WTC11 (cell line): Measurements from ENCODE around the gene PLCG1. TPM values are rescaled to one million over a fixed set of nuclear protein-coding genes. Genes with fewer than 3 reads are reported as not detected.

Source experiments
- ATAC-seq: fragments of 200-7000 bp; cut with Tn5 transposase; 2 replicates; pipeline ENCODE4 v1.10.0; 2021; ENCODE audit warnings: mild to moderate bottlenecking, moderate library complexity
- CTCF ChIA-PET: fragments of 300-600 bp; sonication (Branson Sonifier 250); formaldehyde crosslinking; loops from one replicate; lab custom pipeline; 2021; ENCODE audit warnings: antibody characterized with exemption; lab: Charles Lee
- POLR2A ChIA-PET: fragments of 350-600 bp; sonication (Branson Sonifier 250); formaldehyde crosslinking; loops from one replicate; lab custom pipeline; 2021; ENCODE audit warnings: antibody characterized with exemption; lab: Charles Lee
- DNase-seq: peaks from one replicate; pipeline ENCODE4 v3.0.0; 2021; ENCODE audit warnings: low spot score
- H3K27ac Mint-ChIP-seq: 2 replicates; pipeline ENCODE4 v1.8.0; 2021; ENCODE audit warnings: mixed read lengths
- H3K27me3 Mint-ChIP-seq: 2 replicates; pipeline ENCODE4 v1.8.0; 2021; ENCODE audit warnings: low read depth, mild to moderate bottlenecking, moderate library complexity, mixed read lengths
- H3K36me3 Mint-ChIP-seq: 2 replicates; pipeline ENCODE4 v1.8.0; 2021; ENCODE audit warnings: mixed read lengths
- H3K4me1 Mint-ChIP-seq: 2 replicates; pipeline ENCODE4 v1.8.0; 2022; ENCODE audit warnings: mixed read lengths
- H3K4me3 Mint-ChIP-seq: 2 replicates; pipeline ENCODE4 v1.8.0; 2021; ENCODE audit warnings: mild to moderate bottlenecking, moderate library complexity, mixed read lengths
- H3K9me3 Mint-ChIP-seq: 2 replicates; pipeline ENCODE4 v1.8.0; 2021; ENCODE audit warnings: mixed read lengths
- AR ChIP-seq: fragments of 250-450 bp; sonication (Bioruptor Pico); IDR thresholded peaks from 2 replicates; pipeline ENCODE4 v1.9.0; 2021; ENCODE audit warnings: mild to moderate bottlenecking
- CREM ChIP-seq: sonication (generic); formaldehyde crosslinking; IDR thresholded peaks from 2 replicates; pipeline ENCODE4 v1.8.1; 2022; ENCODE audit warnings: mild to moderate bottlenecking, missing genetic modification reagents, moderate library complexity
- FOXP1 ChIP-seq: sonication (generic); formaldehyde crosslinking; IDR thresholded peaks from 2 replicates; pipeline ENCODE4 v1.8.0; 2022; ENCODE audit warnings: missing genetic modification reagents, mild to moderate bottlenecking, moderate library complexity, borderline replicate concordance
- FOXP4 ChIP-seq: sonication (generic); formaldehyde crosslinking; IDR thresholded peaks from 2 replicates; pipeline ENCODE4 v1.8.0; 2022; ENCODE audit warnings: mild to moderate bottlenecking, missing genetic modification reagents
- GRHL2 ChIP-seq: fragments of 250-450 bp; sonication (Bioruptor Pico); IDR thresholded peaks from 2 replicates; pipeline ENCODE4 v1.8.0; 2022; ENCODE audit warnings: mild to moderate bottlenecking, moderate library complexity; ENCODE audit not compliant: insufficient replicate concordance, severe bottlenecking
- KAT7 ChIP-seq: sonication (generic); formaldehyde crosslinking; IDR thresholded peaks from 2 replicates; pipeline ENCODE4 v1.8.1; 2023; ENCODE audit warnings: missing genetic modification reagents, mild to moderate bottlenecking, borderline replicate concordance
- MAX ChIP-seq: sonication (generic); formaldehyde crosslinking; IDR thresholded peaks from 2 replicates; pipeline ENCODE4 v1.8.0; 2022; ENCODE audit warnings: mild to moderate bottlenecking, missing genetic modification reagents
- NFE2L1 ChIP-seq: sonication (generic); formaldehyde crosslinking; IDR thresholded peaks from 2 replicates; pipeline ENCODE4 v1.8.1; 2023; ENCODE audit warnings: missing genetic modification reagents
- NR3C1 ChIP-seq: sonication (generic); formaldehyde crosslinking; conservative IDR thresholded peaks from 2 replicates; pipeline ENCODE4 v1.8.1; 2023; ENCODE audit warnings: low read depth, mild to moderate bottlenecking, missing genetic modification reagents
- RORB ChIP-seq: fragments of 250-450 bp; sonication (Bioruptor Pico); IDR thresholded peaks from 2 replicates; pipeline ENCODE4 v1.9.0; 2021; ENCODE audit warnings: mild to moderate bottlenecking
- TEAD1 ChIP-seq: sonication (generic); formaldehyde crosslinking; IDR thresholded peaks from 2 replicates; pipeline ENCODE4 v1.8.0; 2022; ENCODE audit warnings: mild to moderate bottlenecking, missing genetic modification reagents
- TP53 ChIP-seq: sonication (generic); formaldehyde crosslinking; IDR thresholded peaks from 2 replicates; pipeline ENCODE4 v1.8.1; 2023; ENCODE audit warnings: mild to moderate bottlenecking, missing genetic modification reagents
- USF2 ChIP-seq: sonication (generic); formaldehyde crosslinking; IDR thresholded peaks from 2 replicates; pipeline ENCODE4 v1.8.1; 2023; ENCODE audit warnings: mild to moderate bottlenecking, missing genetic modification reagents, moderate library complexity
- ZBTB21 ChIP-seq: sonication (generic); formaldehyde crosslinking; IDR thresholded peaks from 2 replicates; pipeline ENCODE4 v1.8.1; 2023; ENCODE audit warnings: mild to moderate bottlenecking, missing genetic modification reagents, borderline replicate concordance
- ZNF138 ChIP-seq: sonication (generic); formaldehyde crosslinking; conservative IDR thresholded peaks from 2 replicates; pipeline ENCODE4 v1.8.1; 2022; ENCODE audit warnings: mild to moderate bottlenecking, moderate library complexity, missing genetic modification reagents
- ZNF263 ChIP-seq: sonication (generic); formaldehyde crosslinking; IDR thresholded peaks from 2 replicates; pipeline ENCODE4 v1.8.1; 2022; ENCODE audit warnings: low read depth, mild to moderate bottlenecking, moderate library complexity, missing genetic modification reagents
- ZNF396 ChIP-seq: fragments of 250-450 bp; sonication (Bioruptor Pico); IDR thresholded peaks from 2 replicates; pipeline ENCODE4 v1.8.0; 2021; ENCODE audit warnings: mild to moderate bottlenecking, moderate library complexity, borderline replicate concordance
- ZNF416 ChIP-seq: fragments of 250-450 bp; sonication (Bioruptor Pico); IDR thresholded peaks from 2 replicates; pipeline ENCODE4 v1.9.0; 2021; ENCODE audit warnings: mild to moderate bottlenecking, inconsistent platforms
- total RNA-seq: library from RNA; stranded (reverse); gene quantifications from 3 replicates; pipeline ENCODE4 v1.2.3, GENCODE V29; 2021

Gene PLCG1
- total RNA-seq, 1 experiment from 2014 or later, result 201 TPM

GRCh38 chr20:41167481-41168253, 30.3 kb downstream of the PLCG1 start:
- Mint-ChIP-seq H3K4me1 (no peaks in the 10 kb centered on the region), H3K36me3 (peaks cover 82% of the 10 kb centered on the region), H3K27me3 (no peaks in the 10 kb centered on the region), H3K4me3 (no peak overlapping the region), H3K9me3 (no peaks in the 10 kb centered on the region), H3K27ac (peak overlapping the region; percentile 74; the same call in 1 of the 2 replicates)
- CTCF ChIA-PET, result interaction anchor here (1.6 to 1.8 kb wide), 2 partner anchors 32 to 173 kb away, joined by 4 to 6 read pairs; partner anchors contain the start of gene LPIN3
- ATAC-seq, result no peak
- POLR2A ChIA-PET, result no interaction called here
- DNase-seq, result no peak
- TF ChIP-seq FOXP4, result no peak

- peaks cover 82% of the 10 kb centered on the region for H3K36me3 Mint-ChIP-seq
- CTCF ChIA-PET, result interaction anchor here (1.8 kb wide), 1 partner anchor 172 kb away, joined by 4 read pairs; the partner anchor contains the start of gene LPIN3
These were observed 31.2 kb downstream of the PLCG1 start for GRCh38 chr20:41168281-41169161.

GRCh38 chr20:41169162-41169690, 31.9 kb downstream of the PLCG1 start:
- DNase-seq, result no peak
- H3K36me3 Mint-ChIP-seq, result peaks cover 82% of the 10 kb centered on the region
- CTCF ChIA-PET, result interaction anchor here (4.3 kb wide), 1 partner anchor 171 kb away, joined by 126 read pairs; the partner anchor contains the start of gene LPIN3
- no peak overlapping the region for H3K4me3 Mint-ChIP-seq
- H3K9me3 Mint-ChIP-seq, result no peaks in the 10 kb centered on the region
- no peak for ATAC-seq
- POLR2A ChIA-PET, result no interaction called here
- H3K27me3 Mint-ChIP-seq, result no peaks in the 10 kb centered on the region
- no peak overlapping the region for H3K27ac Mint-ChIP-seq
- no peak for TF ChIP-seq ZNF138 (CRISPR knock-in tag)
- TF ChIP-seq MAX (CRISPR knock-in tag), result no peak
- TF ChIP-seq, all 79 proteins: peak for 0
- no peaks in the 10 kb centered on the region for H3K4me1 Mint-ChIP-seq

More at GRCh38 chr20:41168281-41169161, 31.2 kb downstream of the PLCG1 start:
- Mint-ChIP-seq H3K27ac (no peak overlapping the region), H3K27me3 (no peaks in the 10 kb centered on the region), H3K4me1 (no peaks in the 10 kb centered on the region), H3K9me3 (no peaks in the 10 kb centered on the region), H3K4me3 (no peak overlapping the region)
- DNase-seq (no peak), ATAC-seq (no peak)
- TF ChIP-seq ZBTB21 (CRISPR knock-in tag), result no peak
- no peak for TF ChIP-seq CREM (CRISPR knock-in tag)
- no peak for TF ChIP-seq NR3C1 (CRISPR knock-in tag)
- TF ChIP-seq GRHL2, result no peak
- no peak for TF ChIP-seq ZNF263 (CRISPR knock-in tag)
- TF ChIP-seq NFE2L1 (CRISPR knock-in tag), result no peak
- TF ChIP-seq ZNF416 (CRISPR knock-in tag), result no peak
- TF ChIP-seq ZNF396 (CRISPR knock-in tag), result no peak
- TF ChIP-seq FOXP1 (CRISPR knock-in tag), result no peak
- no peak for TF ChIP-seq USF2
- no peak for TF ChIP-seq RORB (CRISPR knock-in tag)
- TF ChIP-seq TEAD1 (CRISPR knock-in tag), result no peak
- TF ChIP-seq TP53 (CRISPR knock-in tag), result no peak
- no peak for TF ChIP-seq AR (CRISPR knock-in tag)
- TF ChIP-seq KAT7, result no peak
- TF ChIP-seq, all 79 proteins: peak for 0
- POLR2A ChIA-PET, result no interaction called here
